ENCODE results near the gene LSM14B.

The LSM14B gene

GRCh38 chr20:62183426-62184142 lies 61.3 kb downstream of the LSM14B start:
- DNase-seq (ENCODE audit: low read depth in 3 of 3), result no peak

Data from stimulated activated CD4-positive, alpha-beta T cell treated with anti-CD3 and anti-CD28 coated beads, TNF-alpha, amount 100 ng/mL, for 24 hours (primary cell).